ENCODE measurements around the gene TPPP2. TPM values are rescaled to one million over a fixed set of nuclear protein-coding genes. Genes with fewer than 3 reads are reported as not detected.

TPPP2 gene
- total RNA-seq, 1 experiment from 2014 or later, result 0.35 TPM

- no peak for TF ChIP-seq ZNF317 (CRISPR knock-in tag; IDR thresholded peaks at IDR 0.05; ENCODE audit: borderline replicate concordance, low read depth)
- TF ChIP-seq CREB1 (CRISPR knock-in tag; IDR thresholded peaks at IDR 0.05), result no peak
- TF ChIP-seq IRF2 (CRISPR knock-in tag; IDR thresholded peaks at IDR 0.05; ENCODE audit: borderline replicate concordance, low read depth), result no peak
These were observed 26.6 kb downstream of the TPPP2 start (continued) for GRCh38 chr14:21056520-21057163.

DNA sequence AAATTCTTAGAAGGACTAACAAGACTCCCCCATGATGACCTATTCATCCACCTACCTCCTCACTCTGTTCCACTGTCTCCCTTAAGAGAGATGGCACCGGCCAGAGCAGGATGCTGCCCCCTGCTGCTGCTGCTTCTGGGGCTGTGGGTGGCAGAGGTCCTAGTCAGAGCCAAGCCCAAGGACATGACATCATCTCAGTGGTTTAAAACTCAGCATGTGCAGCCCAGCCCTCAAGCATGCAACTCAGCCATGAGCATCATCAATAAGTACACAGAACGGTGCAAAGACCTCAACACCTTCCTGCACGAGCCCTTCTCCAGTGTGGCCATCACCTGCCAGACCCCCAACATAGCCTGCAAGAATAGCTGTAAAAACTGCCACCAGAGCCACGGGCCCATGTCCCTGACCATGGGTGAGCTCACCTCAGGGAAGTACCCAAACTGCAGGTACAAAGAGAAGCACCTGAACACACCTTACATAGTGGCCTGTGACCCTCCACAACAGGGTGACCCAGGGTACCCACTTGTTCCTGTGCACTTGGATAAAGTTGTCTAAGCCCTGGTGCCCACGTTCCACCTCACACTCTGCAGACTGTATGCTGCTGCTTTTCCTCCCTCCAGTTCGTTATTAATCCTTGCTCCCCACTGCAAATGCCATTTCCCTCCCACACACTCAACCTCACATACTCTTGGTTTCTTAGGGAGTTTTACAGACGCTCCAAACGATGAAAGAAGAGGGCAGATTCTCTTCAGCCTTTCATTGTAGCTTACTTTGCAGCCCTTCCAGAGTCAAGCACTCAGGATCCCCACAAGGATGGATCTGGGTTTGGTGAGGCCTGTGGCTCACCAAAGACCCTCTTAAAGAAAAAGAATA, 28.0 kb downstream of the TPPP2 start, which contains the start of gene RNASE8:
Gene RNASE8, plus strand, starts transcription at position 20 of the 873 bp plus-strand sequence. Its CDS starts 71 bp downstream, at position 91.
- no peak within 1 kb of the TSS for H3K4me3 Mint-ChIP-seq
- no peak for DNase-seq (ENCODE audit: low spot score)
- no peaks in the 10 kb centered on the region for H3K9me3 Mint-ChIP-seq
- H3K36me3 Mint-ChIP-seq, result no peaks in the 10 kb centered on the region
- CTCF ChIA-PET, result interaction anchor here (0.7 to 4.8 kb wide), 8 partner anchors 11 to 59 kb away, joined by 3 to 39 read pairs (median 5); partner anchors contain the start of genes RNASE7 and SLC39A2
- no peaks in the 10 kb centered on the region for H3K27me3 Mint-ChIP-seq (ENCODE audit: low read depth)
- H3K4me1 Mint-ChIP-seq, result peaks cover 7% of the 10 kb centered on the region
- no peak for ATAC-seq
- POLR2A ChIA-PET, result no interaction called here
- H3K27ac Mint-ChIP-seq, result no peak within 1 kb of the TSS
- TF ChIP-seq GABPB1 (CRISPR knock-in tag; IDR thresholded peaks at IDR 0.05), result peak; percentile 55; the same call in 1 of the 2 replicates
- no peak for TF ChIP-seq ETV6 (CRISPR knock-in tag; IDR thresholded peaks at IDR 0.05)

DNA sequence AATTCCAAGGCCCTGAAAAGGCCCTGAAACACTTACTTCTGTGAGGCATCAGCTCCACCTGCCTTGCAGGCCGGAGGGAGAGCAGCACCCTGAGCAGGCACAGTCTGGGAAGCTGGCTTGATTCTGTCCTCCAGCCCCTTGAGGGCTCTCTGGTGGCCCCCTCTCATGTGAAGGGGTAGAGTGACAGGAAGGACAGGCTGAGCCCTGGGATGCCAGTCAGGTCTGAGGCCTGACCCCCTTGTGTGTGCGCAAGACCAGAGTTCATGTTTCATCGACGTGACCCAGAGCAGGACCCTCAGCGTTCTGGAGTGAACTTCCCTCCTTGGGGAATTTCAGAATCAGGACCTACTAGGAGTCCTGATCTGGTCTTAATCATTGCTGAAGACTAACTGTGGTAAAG, 28.9 kb downstream of the TPPP2 start:
- ChIA-PET POLR2A (interaction anchor here (0.5 kb wide), 1 partner anchor 33 kb away, joined by 9 read pairs; no protein-coding TSS in a partner anchor), CTCF (interaction anchor here (0.7 to 4.8 kb wide), 7 partner anchors 10 to 60 kb away, joined by 3 to 39 read pairs (median 5); partner anchors contain the start of genes RNASE7 and SLC39A2)
- no peak overlapping the region for H3K4me3 Mint-ChIP-seq
- no peak for TF ChIP-seq ZNF232 (CRISPR knock-in tag; IDR thresholded peaks at IDR 0.05)
- TF ChIP-seq MXD4 (CRISPR knock-in tag; IDR thresholded peaks at IDR 0.05; ENCODE audit: borderline replicate concordance), result no peak
- TF ChIP-seq, protein P1, sequence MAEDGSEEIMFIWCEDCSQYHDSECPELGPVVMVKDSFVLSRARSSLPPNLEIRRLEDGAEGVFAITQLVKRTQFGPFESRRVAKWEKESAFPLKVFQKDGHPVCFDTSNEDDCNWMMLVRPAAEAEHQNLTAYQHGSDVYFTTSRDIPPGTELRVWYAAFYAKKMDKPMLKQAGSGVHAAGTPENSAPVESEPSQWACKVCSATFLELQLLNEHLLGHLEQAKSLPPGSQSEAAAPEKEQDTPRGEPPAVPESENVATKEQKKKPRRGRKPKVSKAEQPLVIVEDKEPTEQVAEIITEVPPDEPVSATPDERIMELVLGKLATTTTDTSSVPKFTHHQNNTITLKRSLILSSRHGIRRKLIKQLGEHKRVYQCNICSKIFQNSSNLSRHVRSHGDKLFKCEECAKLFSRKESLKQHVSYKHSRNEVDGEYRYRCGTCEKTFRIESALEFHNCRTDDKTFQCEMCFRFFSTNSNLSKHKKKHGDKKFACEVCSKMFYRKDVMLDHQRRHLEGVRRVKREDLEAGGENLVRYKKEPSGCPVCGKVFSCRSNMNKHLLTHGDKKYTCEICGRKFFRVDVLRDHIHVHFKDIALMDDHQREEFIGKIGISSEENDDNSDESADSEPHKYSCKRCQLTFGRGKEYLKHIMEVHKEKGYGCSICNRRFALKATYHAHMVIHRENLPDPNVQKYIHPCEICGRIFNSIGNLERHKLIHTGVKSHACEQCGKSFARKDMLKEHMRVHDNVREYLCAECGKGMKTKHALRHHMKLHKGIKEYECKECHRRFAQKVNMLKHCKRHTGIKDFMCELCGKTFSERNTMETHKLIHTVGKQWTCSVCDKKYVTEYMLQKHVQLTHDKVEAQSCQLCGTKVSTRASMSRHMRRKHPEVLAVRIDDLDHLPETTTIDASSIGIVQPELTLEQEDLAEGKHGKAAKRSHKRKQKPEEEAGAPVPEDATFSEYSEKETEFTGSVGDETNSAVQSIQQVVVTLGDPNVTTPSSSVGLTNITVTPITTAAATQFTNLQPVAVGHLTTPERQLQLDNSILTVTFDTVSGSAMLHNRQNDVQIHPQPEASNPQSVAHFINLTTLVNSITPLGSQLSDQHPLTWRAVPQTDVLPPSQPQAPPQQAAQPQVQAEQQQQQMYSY (CRISPR knock-in tag; IDR thresholded peaks at IDR 0.05), result no peak
- TF ChIP-seq, protein P2, sequence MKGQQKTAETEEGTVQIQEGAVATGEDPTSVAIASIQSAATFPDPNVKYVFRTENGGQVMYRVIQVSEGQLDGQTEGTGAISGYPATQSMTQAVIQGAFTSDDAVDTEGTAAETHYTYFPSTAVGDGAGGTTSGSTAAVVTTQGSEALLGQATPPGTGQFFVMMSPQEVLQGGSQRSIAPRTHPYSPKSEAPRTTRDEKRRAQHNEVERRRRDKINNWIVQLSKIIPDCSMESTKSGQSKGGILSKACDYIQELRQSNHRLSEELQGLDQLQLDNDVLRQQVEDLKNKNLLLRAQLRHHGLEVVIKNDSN (CRISPR knock-in tag; IDR thresholded peaks at IDR 0.05), result no peak
- TF ChIP-seq CBFB (CRISPR knock-in tag; IDR thresholded peaks at IDR 0.05; ENCODE audit: low read depth), result no peak
- H3K27me3 Mint-ChIP-seq (ENCODE audit: low read depth), result no peaks in the 10 kb centered on the region
- DNase-seq (ENCODE audit: low spot score) (no peak), ATAC-seq (no peak)
- H3K27ac Mint-ChIP-seq, result no peak overlapping the region
- no peaks in the 10 kb centered on the region for H3K9me3 Mint-ChIP-seq
- H3K4me1 Mint-ChIP-seq, result peaks cover 7% of the 10 kb centered on the region
- no peaks in the 10 kb centered on the region for H3K36me3 Mint-ChIP-seq

GRCh38 chr14:21059842-21060613, 30.0 kb downstream of the TPPP2 start:
- ChIA-PET POLR2A (no interaction called here), CTCF (interaction anchor here (1.5 to 4.8 kb wide), 4 partner anchors 9 to 45 kb away, joined by 9 to 39 read pairs (median 16); no protein-coding TSS in a partner anchor)
- Mint-ChIP-seq H3K4me3 (no peak overlapping the region), H3K9me3 (no peaks in the 10 kb centered on the region), H3K36me3 (no peaks in the 10 kb centered on the region), H3K27me3 (ENCODE audit: low read depth) (no peaks in the 10 kb centered on the region), H3K27ac (no peak overlapping the region), H3K4me1 (peaks cover 7% of the 10 kb centered on the region)
- ATAC-seq (no peak), DNase-seq (ENCODE audit: low spot score) (no peak)
- TF ChIP-seq MYBL2 (CRISPR knock-in tag; IDR thresholded peaks at IDR 0.05) (no peak), MXD4 (CRISPR knock-in tag; IDR thresholded peaks at IDR 0.05; ENCODE audit: borderline replicate concordance) (no peak), OVOL2 (CRISPR knock-in tag; IDR thresholded peaks at IDR 0.05; ENCODE audit: borderline replicate concordance) (no peak), NFATC4 (CRISPR knock-in tag; IDR thresholded peaks at IDR 0.05) (no peak), ATF1 (CRISPR knock-in tag; IDR thresholded peaks at IDR 0.05) (no peak)
- TF ChIP-seq, protein P3, sequence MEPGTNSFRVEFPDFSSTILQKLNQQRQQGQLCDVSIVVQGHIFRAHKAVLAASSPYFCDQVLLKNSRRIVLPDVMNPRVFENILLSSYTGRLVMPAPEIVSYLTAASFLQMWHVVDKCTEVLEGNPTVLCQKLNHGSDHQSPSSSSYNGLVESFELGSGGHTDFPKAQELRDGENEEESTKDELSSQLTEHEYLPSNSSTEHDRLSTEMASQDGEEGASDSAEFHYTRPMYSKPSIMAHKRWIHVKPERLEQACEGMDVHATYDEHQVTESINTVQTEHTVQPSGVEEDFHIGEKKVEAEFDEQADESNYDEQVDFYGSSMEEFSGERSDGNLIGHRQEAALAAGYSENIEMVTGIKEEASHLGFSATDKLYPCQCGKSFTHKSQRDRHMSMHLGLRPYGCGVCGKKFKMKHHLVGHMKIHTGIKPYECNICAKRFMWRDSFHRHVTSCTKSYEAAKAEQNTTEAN (CRISPR knock-in tag; IDR thresholded peaks at IDR 0.05), result no peak
- TF ChIP-seq, protein P4, sequence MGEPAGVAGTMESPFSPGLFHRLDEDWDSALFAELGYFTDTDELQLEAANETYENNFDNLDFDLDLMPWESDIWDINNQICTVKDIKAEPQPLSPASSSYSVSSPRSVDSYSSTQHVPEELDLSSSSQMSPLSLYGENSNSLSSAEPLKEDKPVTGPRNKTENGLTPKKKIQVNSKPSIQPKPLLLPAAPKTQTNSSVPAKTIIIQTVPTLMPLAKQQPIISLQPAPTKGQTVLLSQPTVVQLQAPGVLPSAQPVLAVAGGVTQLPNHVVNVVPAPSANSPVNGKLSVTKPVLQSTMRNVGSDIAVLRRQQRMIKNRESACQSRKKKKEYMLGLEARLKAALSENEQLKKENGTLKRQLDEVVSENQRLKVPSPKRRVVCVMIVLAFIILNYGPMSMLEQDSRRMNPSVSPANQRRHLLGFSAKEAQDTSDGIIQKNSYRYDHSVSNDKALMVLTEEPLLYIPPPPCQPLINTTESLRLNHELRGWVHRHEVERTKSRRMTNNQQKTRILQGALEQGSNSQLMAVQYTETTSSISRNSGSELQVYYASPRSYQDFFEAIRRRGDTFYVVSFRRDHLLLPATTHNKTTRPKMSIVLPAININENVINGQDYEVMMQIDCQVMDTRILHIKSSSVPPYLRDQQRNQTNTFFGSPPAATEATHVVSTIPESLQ (CRISPR knock-in tag; IDR thresholded peaks at IDR 0.05), result no peak
- TF ChIP-seq, protein P5, sequence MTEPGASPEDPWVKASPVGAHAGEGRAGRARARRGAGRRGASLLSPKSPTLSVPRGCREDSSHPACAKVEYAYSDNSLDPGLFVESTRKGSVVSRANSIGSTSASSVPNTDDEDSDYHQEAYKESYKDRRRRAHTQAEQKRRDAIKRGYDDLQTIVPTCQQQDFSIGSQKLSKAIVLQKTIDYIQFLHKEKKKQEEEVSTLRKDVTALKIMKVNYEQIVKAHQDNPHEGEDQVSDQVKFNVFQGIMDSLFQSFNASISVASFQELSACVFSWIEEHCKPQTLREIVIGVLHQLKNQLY (CRISPR knock-in tag; IDR thresholded peaks at IDR 0.05), result no peak
